ENCODE measurements around the gene SLITRK3. TPM values are rescaled to one million over a fixed set of nuclear protein-coding genes. Genes with fewer than 3 reads are reported as not detected.
"Not testable (repeated sequence)": the region's sequence is repeated elsewhere in the genome, so short reads cannot be mapped to it uniquely, and the experiment has no call there.

The SLITRK3 gene
- total RNA-seq, 4 donors from 2014 or later, result 0.08 TPM; not detected in 3

- DNase-seq (ENCODE audit: low spot score in 2 of 2), result no peak
Observed at GRCh38 chr3:165159760-165160421, 36.3 kb downstream of the SLITRK3 start.

GRCh38 chr3:165158011-165158410, 38.2 kb downstream of the SLITRK3 start:
- DNase-seq (ENCODE audit: low spot score in 2 of 2), result no peak
- intact Hi-C loops (cut with DNase I; ENCODE audit: low total_unique reads), result no loop called here
- WGBS, 2 donors, result 73 to 77% methylated on average over 2 of the region's 2 CpGs
- no peak overlapping the region for H3K4me3 ChIP-seq (ENCODE audit: low read depth, poor library complexity, severe bottlenecking)
- no peak for TF ChIP-seq CTCF (IDR thresholded peaks at IDR 0.05)

More at GRCh38 chr3:165159760-165160421, 36.3 kb downstream of the SLITRK3 start:
- TF ChIP-seq POLR2A (IDR thresholded peaks at IDR 0.05) (no peak), CTCF (IDR thresholded peaks at IDR 0.05) (no peak)
- no peak overlapping the region for H3K4me3 ChIP-seq (ENCODE audit: low read depth, poor library complexity, severe bottlenecking)
- 18 to 32% methylated on average over 1 of the region's 1 CpG for WGBS, 2 donors
- intact Hi-C loops (cut with DNase I; ENCODE audit: low total_unique reads), result no loop called here

GRCh38 chr3:165156757-165157420, 39.3 kb downstream of the SLITRK3 start:
- DNase-seq (ENCODE audit: low spot score in 2 of 2), result no peak
- H3K4me3 ChIP-seq (ENCODE audit: low read depth, poor library complexity, severe bottlenecking), result no peak overlapping the region
- intact Hi-C loops (cut with DNase I; ENCODE audit: low total_unique reads), result no loop called here
- 86 to 89% methylated on average over 3 of the region's 3 CpGs for WGBS, 2 donors
- TF ChIP-seq POLR2A (IDR thresholded peaks at IDR 0.05) (no peak), CTCF (IDR thresholded peaks at IDR 0.05) (no peak)

GRCh38 chr3:165148876-165149441, 47.2 kb downstream of the SLITRK3 start:
- no peak overlapping the region for H3K4me3 ChIP-seq (ENCODE audit: low read depth, poor library complexity, severe bottlenecking)
- no peak for TF ChIP-seq POLR2A (IDR thresholded peaks at IDR 0.05)
- TF ChIP-seq CTCF (IDR thresholded peaks at IDR 0.05), result no peak
- 86 to 93% methylated on average over 4 of the region's 4 CpGs for WGBS, 2 donors
- intact Hi-C loops (cut with DNase I; ENCODE audit: low total_unique reads), result no loop called here
- no peak for DNase-seq (ENCODE audit: low spot score in 2 of 2)

GRCh38 chr3:165144271-165144670, 51.9 kb downstream of the SLITRK3 start:
- H3K4me3 ChIP-seq (ENCODE audit: low read depth, poor library complexity, severe bottlenecking), result no peak overlapping the region
- no peak for DNase-seq (ENCODE audit: low spot score in 2 of 2)
- TF ChIP-seq POLR2A (IDR thresholded peaks at IDR 0.05), result no peak
- no peak for TF ChIP-seq CTCF (IDR thresholded peaks at IDR 0.05)
- 37 to 42% methylated on average over 1 of the region's 1 CpG for WGBS, 2 donors
- intact Hi-C loops (cut with DNase I; ENCODE audit: low total_unique reads), result no loop called here

- H3K4me3 ChIP-seq (ENCODE audit: low read depth, poor library complexity, severe bottlenecking); DNase-seq (ENCODE audit: low spot score in 2 of 2); intact Hi-C loops (cut with DNase I; ENCODE audit: low total_unique reads): not testable (repeated sequence)
- WGBS, 2 donors, result 68 to 72% methylated on average over 6 to 7 of the region's 7 CpGs
Observed at GRCh38 chr3:165139918-165140317, 56.3 kb downstream of the SLITRK3 start.
